CD4-positive, alpha-beta T cell treated with Interleukin-21 for 1 hour (primary cell): ENCODE measurements around the gene CCDC86.

ENCODE experiments used
- DNase-seq: peaks from one replicate; pipeline ENCODE4 v3.0.0-alpha.2; 2020

CCDC86 gene

DNA sequence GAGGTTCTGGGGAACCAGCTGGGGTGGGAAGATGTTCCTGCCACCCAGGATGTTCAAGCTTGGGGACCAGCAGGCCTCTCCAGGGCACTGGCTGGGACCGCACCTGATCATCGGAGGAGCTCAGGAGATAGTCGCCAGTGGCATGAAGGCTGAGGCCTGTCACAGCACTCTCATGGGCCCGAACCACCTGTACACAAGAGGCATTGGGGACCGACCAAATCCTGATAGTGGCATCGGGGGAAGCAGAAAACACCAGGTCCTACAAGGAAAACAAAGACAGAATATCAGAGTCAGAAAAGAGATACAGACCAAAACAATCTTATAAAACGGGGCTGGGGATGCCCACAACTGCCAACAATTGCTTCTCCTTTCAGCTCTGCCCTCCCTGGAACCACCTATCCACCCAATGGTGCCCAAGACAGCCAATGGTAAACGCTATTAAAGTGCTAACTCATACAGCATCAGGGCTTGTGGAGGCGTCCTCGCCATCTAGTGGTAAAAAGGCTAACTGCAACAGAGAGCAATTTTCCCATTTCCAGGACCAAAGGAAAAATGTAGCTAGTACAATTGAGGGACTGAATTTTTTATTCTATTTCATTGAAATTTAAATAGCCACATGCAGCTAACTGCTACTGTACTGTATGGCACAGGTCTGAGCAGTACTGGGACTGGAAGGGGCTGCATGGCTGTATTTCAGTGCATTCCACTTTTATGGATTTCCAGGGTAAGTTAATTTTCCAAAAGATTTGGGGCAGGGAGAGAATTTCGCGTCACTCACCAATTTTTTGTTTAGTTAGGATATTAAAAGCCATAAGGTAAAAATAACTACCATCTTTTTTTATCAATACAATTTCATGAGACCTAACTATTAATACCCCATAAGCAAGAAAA, 57.4 kb downstream of the CCDC86 start:
- peak; percentile 63 for DNase-seq

DNA sequence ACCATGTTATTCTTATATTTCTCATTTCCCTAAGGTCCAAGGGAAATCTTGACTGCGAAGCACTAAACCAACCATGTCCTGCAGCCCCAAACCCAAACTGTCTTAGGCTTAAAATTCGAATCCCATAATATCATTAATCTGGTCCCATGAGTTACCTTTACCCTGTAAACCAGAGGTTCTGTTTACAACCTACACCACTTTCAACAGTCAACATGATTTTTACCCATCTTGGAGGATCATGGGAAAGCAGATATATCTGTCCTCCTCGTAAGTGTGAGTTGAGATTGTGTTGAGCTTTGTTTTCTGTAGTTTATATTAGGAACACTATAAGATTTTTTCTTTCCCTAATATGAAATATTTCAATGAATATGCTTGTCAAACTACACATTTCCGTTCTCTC, 58.1 kb downstream of the CCDC86 start:
- no peak for DNase-seq
